H9 (cell line): ENCODE measurements around the gene LRRC8C. TPM values are rescaled to one million over a fixed set of nuclear protein-coding genes. Genes with fewer than 3 reads are reported as not detected.

Source experiments
- DNase-seq: peaks from one replicate; pipeline ENCODE4 v3.0.0-alpha.2; 2017
- H2AFZ ChIP-seq: one replicate; pipeline ENCODE4 v1.6.1; 2013; ENCODE audit warnings: mild to moderate bottlenecking, low read length, control low read depth, moderate library complexity
- H2AK5ac ChIP-seq: 2 replicates; pipeline ENCODE4 v1.6.1; 2013; ENCODE audit warnings: low read length, control low read depth, mixed read lengths; ENCODE audit not compliant: insufficient read length
- H2BK120ac ChIP-seq: one replicate; pipeline ENCODE4 v1.6.1; 2013; ENCODE audit warnings: low read depth, mild to moderate bottlenecking, low read length, control low read depth, inconsistent platforms; ENCODE audit not compliant: poor library complexity, severe bottlenecking
- H2BK12ac ChIP-seq: 2 replicates; pipeline ENCODE4 v1.6.1; 2013; ENCODE audit warnings: low read length, control low read depth, mixed read lengths, low read depth; ENCODE audit not compliant: insufficient read length
- H2BK15ac ChIP-seq: 2 replicates; pipeline ENCODE4 v1.6.1; 2013; ENCODE audit warnings: low read depth, low read length, control low read depth
- H2BK20ac ChIP-seq: one replicate; pipeline ENCODE4 v1.6.1; 2013; ENCODE audit warnings: low read depth, mild to moderate bottlenecking, low read length, control low read depth, inconsistent platforms; ENCODE audit not compliant: poor library complexity, severe bottlenecking
- H2BK5ac ChIP-seq: 2 replicates; pipeline ENCODE4 v1.6.1; 2013; ENCODE audit warnings: low read length, control low read depth, mixed read lengths; ENCODE audit not compliant: insufficient read length
- H3K14ac ChIP-seq: 2 replicates; pipeline ENCODE4 v1.6.1; 2013; ENCODE audit warnings: low read length, control low read depth; ENCODE audit not compliant: insufficient read depth
- H3K18ac ChIP-seq: 2 replicates; pipeline ENCODE4 v1.6.1; 2013; ENCODE audit warnings: low read depth, mild to moderate bottlenecking, mixed read lengths, low read length, control low read depth; ENCODE audit not compliant: insufficient read length
- H3K23ac ChIP-seq: 2 replicates; pipeline ENCODE4 v1.6.1; 2013; ENCODE audit warnings: low read length, control low read depth, mixed read lengths, low read depth; ENCODE audit not compliant: insufficient read length
- H3K23me2 ChIP-seq: 2 replicates; pipeline ENCODE4 v1.6.1; 2013; ENCODE audit warnings: low read depth, mild to moderate bottlenecking, mixed read lengths, low read length, control low read depth; ENCODE audit not compliant: insufficient read length, poor library complexity, severe bottlenecking
- H3K27ac ChIP-seq: 2 replicates; pipeline ENCODE4 v1.5.1; 2013; ENCODE audit warnings: low read length, control low read depth, mixed read lengths, low read depth; ENCODE audit not compliant: insufficient read length
- H3K27me3 ChIP-seq: 2 replicates; pipeline ENCODE4 v1.6.1; 2013; ENCODE audit warnings: low read length, control low read depth, inconsistent platforms; ENCODE audit not compliant: insufficient read depth
- H3K4ac ChIP-seq: 2 replicates; pipeline ENCODE4 v1.6.1; 2013; ENCODE audit warnings: low read depth, mild to moderate bottlenecking, control low read depth, inconsistent platforms, low read length, moderate library complexity
- H3K4me1 ChIP-seq: 2 replicates; pipeline ENCODE4 v1.6.1; 2013; ENCODE audit warnings: low read length, control low read depth, inconsistent platforms; ENCODE audit not compliant: insufficient read depth
- H3K4me2 ChIP-seq: 2 replicates; pipeline ENCODE4 v1.6.1; 2013; ENCODE audit warnings: low read length, control low read depth, mixed read lengths; ENCODE audit not compliant: insufficient read length, insufficient read depth
- H3K56ac ChIP-seq: 2 replicates; pipeline ENCODE4 v1.6.1; 2013; ENCODE audit warnings: low read depth, mild to moderate bottlenecking, mixed read lengths, low read length, control low read depth; ENCODE audit not compliant: insufficient read length
- H3K79me1 ChIP-seq: 2 replicates; pipeline ENCODE4 v1.6.1; 2013; ENCODE audit warnings: low read depth, mild to moderate bottlenecking, moderate library complexity, low read length, control low read depth, inconsistent platforms; ENCODE audit not compliant: insufficient read depth, poor library complexity, severe bottlenecking
- H3K79me2 ChIP-seq: 2 replicates; pipeline ENCODE4 v1.6.1; 2013; ENCODE audit warnings: low read length, control low read depth, inconsistent platforms; ENCODE audit not compliant: insufficient read depth
- H3K9ac ChIP-seq: 2 replicates; pipeline ENCODE4 v1.6.1; 2013; ENCODE audit warnings: low read length, control low read depth, mixed read lengths; ENCODE audit not compliant: insufficient read length; ENCODE audit errors: extremely low read depth
- H3K9me3 ChIP-seq: one replicate; pipeline ENCODE4 v1.6.1; 2013; ENCODE audit warnings: low read depth, low read length, inconsistent platforms; ENCODE audit not compliant: control insufficient read depth
- H3T11ph ChIP-seq: one replicate; pipeline ENCODE4 v1.6.1; 2013; ENCODE audit warnings: mild to moderate bottlenecking, low read length, control low read depth, inconsistent platforms
- H4K20me1 ChIP-seq: one replicate; pipeline ENCODE4 v1.6.1; 2013; ENCODE audit not compliant: control insufficient read depth, insufficient read length, insufficient read depth
- H4K5ac ChIP-seq: 2 replicates; pipeline ENCODE4 v1.6.1; 2013; ENCODE audit warnings: low read depth, mild to moderate bottlenecking, mixed read lengths, low read length, control low read depth; ENCODE audit not compliant: insufficient read length
- H4K8ac ChIP-seq: replicated peaks from 2 replicates; pipeline ENCODE4 v1.6.1; 2013; ENCODE audit warnings: low read length, control low read depth, mixed read lengths, low read depth; ENCODE audit not compliant: insufficient read length
- H4K91ac ChIP-seq: 2 replicates; pipeline ENCODE4 v1.6.1; 2013; ENCODE audit warnings: low read depth, mild to moderate bottlenecking, moderate library complexity, mixed read lengths, low read length, control low read depth; ENCODE audit not compliant: insufficient read length
- H3K27ac Mint-ChIP-seq, 3 experiments: 2 replicates in 2 of 3; 3 replicates in 1 of 3; pipeline ENCODE4 v1.8.0; 2020 to 2021; ENCODE audit warnings: mixed read lengths in 3 of 3, mild to moderate bottlenecking in 1 of 3, moderate library complexity in 1 of 3
- H3K27me3 Mint-ChIP-seq: 2 replicates; pipeline ENCODE4 v1.8.0; 2021; ENCODE audit warnings: low read depth, mild to moderate bottlenecking, moderate library complexity, mixed read lengths
- H3K36me3 Mint-ChIP-seq, 3 experiments: 2 replicates in 2 of 3; 3 replicates in 1 of 3; pipeline ENCODE4 v1.8.0; 2020 to 2021; ENCODE audit warnings: low read depth in 3 of 3, mixed read lengths in 3 of 3; ENCODE audit not compliant: insufficient read depth in 1 of 3
- H3K4me1 Mint-ChIP-seq, 2 experiments: 2 replicates each; pipeline ENCODE4 v1.8.0; 2020; ENCODE audit warnings: mixed read lengths in 2 of 2
- H3K4me3 Mint-ChIP-seq, 2 experiments: 2 replicates in 1 of 2; 3 replicates in 1 of 2; pipeline ENCODE4 v1.8.0; 2020 to 2021; ENCODE audit warnings: mild to moderate bottlenecking in 2 of 2, mixed read lengths in 2 of 2, moderate library complexity in 1 of 2
- H3K9me3 Mint-ChIP-seq, 2 experiments: 2 replicates in 1 of 2; 3 replicates in 1 of 2; pipeline ENCODE4 v1.8.0; 2020; ENCODE audit warnings: mild to moderate bottlenecking in 2 of 2, mixed read lengths in 2 of 2, moderate library complexity in 1 of 2
- WGBS: extraction: QIAGEN DNeasy Blood & Tissue Kit; methylation state at CpG from one replicate; pipeline ENCODE4 v1.1.7; 2013; ENCODE audit warnings: missing lambda C conversion rate, low lambda C conversion rate, mixed read lengths; ENCODE audit not compliant: insufficient read length; ENCODE audit errors: extremely low coverage; 5-methylcytosine and 5-hydroxymethylcytosine counted together
- total RNA-seq: library from RNA; stranded (reverse); gene quantifications from 2 replicates; pipeline ENCODE4 v1.2.1, GENCODE V29; 2021
- TF ChIP-seq, protein P1 (sequence below): fragments of 200-600 bp; sonication (generic); conservative IDR thresholded peaks from 3 replicates; pipeline ENCODE4 v1.8.0; 2021; ENCODE audit warnings: antibody characterized with exemption, mild to moderate bottlenecking

LRRC8C gene
- total RNA-seq, 1 experiment from 2014 or later, result 1.9 TPM

DNA sequence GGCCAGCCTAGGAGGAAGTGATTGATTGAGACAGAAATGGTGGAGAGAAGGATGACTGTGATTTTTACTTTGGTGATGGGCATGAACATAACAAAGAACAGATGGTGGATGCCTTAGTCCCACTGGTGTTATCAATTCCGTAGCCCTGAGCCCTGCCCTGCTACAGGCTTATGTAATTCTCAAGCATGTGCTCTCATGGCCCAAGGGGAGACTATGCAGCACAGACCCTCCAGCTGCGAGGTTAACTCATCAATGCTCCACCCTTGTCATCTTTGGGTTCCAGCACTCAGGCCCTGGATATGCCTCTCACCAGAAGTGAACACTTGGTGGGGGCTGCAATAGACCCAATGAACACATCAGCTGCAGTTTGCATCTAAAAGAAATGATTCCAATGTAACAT, 125.2 kb downstream of the LRRC8C start:
- H3K23me2 ChIP-seq, result peaks cover 2% of the 10 kb centered on the region
- no peak overlapping the region for H4K8ac ChIP-seq
- H3K79me2 ChIP-seq, result no peaks in the 10 kb centered on the region
- no peak overlapping the region for H3K56ac ChIP-seq
- no peak overlapping the region for H3K9ac ChIP-seq
- no peak overlapping the region for H3K4me2 ChIP-seq
- no peaks in the 10 kb centered on the region for H3K9me3 ChIP-seq
- no peak overlapping the region for H4K5ac ChIP-seq
- H2BK120ac ChIP-seq, result no peak overlapping the region
- WGBS, result no CpG with 5 or more reads among the region's 2 CpGs
- no peak overlapping the region for H3K27ac ChIP-seq
- H3K4me1 Mint-ChIP-seq, result peaks cover 10 to 13% of the 10 kb centered on the region in 2 experiments
- no peak overlapping the region for H3T11ph ChIP-seq
- H2BK12ac ChIP-seq, result no peak overlapping the region
- H3K79me1 ChIP-seq, result no peaks in the 10 kb centered on the region
- no peak overlapping the region for H2AK5ac ChIP-seq
- no peak overlapping the region for H4K91ac ChIP-seq
- TF ChIP-seq, protein P1, sequence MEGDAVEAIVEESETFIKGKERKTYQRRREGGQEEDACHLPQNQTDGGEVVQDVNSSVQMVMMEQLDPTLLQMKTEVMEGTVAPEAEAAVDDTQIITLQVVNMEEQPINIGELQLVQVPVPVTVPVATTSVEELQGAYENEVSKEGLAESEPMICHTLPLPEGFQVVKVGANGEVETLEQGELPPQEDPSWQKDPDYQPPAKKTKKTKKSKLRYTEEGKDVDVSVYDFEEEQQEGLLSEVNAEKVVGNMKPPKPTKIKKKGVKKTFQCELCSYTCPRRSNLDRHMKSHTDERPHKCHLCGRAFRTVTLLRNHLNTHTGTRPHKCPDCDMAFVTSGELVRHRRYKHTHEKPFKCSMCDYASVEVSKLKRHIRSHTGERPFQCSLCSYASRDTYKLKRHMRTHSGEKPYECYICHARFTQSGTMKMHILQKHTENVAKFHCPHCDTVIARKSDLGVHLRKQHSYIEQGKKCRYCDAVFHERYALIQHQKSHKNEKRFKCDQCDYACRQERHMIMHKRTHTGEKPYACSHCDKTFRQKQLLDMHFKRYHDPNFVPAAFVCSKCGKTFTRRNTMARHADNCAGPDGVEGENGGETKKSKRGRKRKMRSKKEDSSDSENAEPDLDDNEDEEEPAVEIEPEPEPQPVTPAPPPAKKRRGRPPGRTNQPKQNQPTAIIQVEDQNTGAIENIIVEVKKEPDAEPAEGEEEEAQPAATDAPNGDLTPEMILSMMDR, result no peak
- no peak overlapping the region for H3K23ac ChIP-seq
- no peak overlapping the region for H2BK5ac ChIP-seq
- no peak overlapping the region for H2BK15ac ChIP-seq
- no peaks in the 10 kb centered on the region for H4K20me1 ChIP-seq
- peaks cover 30% of the 10 kb centered on the region for H3K27me3 Mint-ChIP-seq
- no peaks in the 10 kb centered on the region for H3K27me3 ChIP-seq
- H3K18ac ChIP-seq, result no peak overlapping the region
- H3K36me3 Mint-ChIP-seq, result peaks cover 0 to 4% (median 0%) of the 10 kb centered on the region in 3 experiments; a peak in 1 of 7 replicates
- H3K9me3 Mint-ChIP-seq, result peaks cover 0 to 3% of the 10 kb centered on the region in 2 experiments; a peak in 2 of 5 replicates
- no peak overlapping the region for H3K27ac Mint-ChIP-seq
- H3K4me3 Mint-ChIP-seq, result no peak overlapping the region
- no peak overlapping the region for H3K4ac ChIP-seq
- no peak overlapping the region for H3K14ac ChIP-seq
- no peak overlapping the region for H2BK20ac ChIP-seq
- no peaks in the 10 kb centered on the region; the same call in none of the 2 replicates for H3K4me1 ChIP-seq
- no peak for DNase-seq
- no peak overlapping the region for H2AFZ ChIP-seq
